ENCODE results near the gene KIAA0825. TPM values are rescaled to one million over a fixed set of nuclear protein-coding genes. Genes with fewer than 3 reads are reported as not detected.
"Not testable (repeated sequence)": the region's sequence is repeated elsewhere in the genome, so short reads cannot be mapped to it uniquely, and the experiment has no call there.

KIAA0825 gene
- total RNA-seq, 1 donor from 2014 or later: 2.2 TPM

DNA sequence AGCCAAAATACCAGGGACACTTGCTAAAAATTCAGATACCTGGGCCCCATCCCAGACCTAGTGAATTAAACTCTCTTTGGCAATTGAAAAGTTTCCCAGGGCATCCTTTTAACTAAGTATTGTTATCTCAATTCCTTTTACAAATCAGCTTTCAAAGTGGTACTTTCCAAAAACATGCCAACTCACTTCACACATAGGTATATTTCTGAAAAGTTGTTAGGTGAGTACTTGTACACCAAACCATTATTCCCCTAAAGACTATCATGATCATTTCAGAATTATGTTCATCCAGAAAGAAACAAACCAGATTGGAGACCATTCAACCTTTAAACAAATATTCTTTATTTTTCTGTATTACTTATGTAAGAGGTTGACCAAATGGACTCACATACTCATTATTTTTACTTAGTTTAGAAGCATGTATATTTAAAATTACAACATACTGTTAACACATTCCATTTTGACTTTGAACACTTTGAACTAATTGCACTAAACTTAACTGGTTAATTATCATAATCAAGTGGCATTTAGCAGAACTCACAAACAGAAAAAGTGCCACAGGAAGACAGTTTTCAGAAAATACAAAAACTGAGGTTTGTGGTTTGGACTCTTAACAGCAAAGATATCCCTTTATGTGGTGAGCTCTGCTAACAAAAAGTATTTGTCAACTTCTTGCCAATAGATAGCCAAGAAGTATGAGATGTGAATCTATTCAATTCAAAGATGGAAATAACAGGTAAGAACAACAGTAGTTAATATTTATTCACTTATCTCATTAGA lies 40.7 kb downstream of the KIAA0825 start:
- no peak for DNase-seq
- Histone ChIP-seq H3K9me3 (replicated peaks) (no peaks in the 10 kb centered on the region), H3K36me3 (no peaks in the 10 kb centered on the region), H3K4me3 (no peak overlapping the region), H3K27me3 (ENCODE audit: low read depth) (no peaks in the 10 kb centered on the region), H3K27ac (replicated peaks) (no peak overlapping the region), H3K4me1 (no peaks in the 10 kb centered on the region)
- intact Hi-C loops (cut with micrococcal nuclease): no loop called here
- TF ChIP-seq, protein P1, sequence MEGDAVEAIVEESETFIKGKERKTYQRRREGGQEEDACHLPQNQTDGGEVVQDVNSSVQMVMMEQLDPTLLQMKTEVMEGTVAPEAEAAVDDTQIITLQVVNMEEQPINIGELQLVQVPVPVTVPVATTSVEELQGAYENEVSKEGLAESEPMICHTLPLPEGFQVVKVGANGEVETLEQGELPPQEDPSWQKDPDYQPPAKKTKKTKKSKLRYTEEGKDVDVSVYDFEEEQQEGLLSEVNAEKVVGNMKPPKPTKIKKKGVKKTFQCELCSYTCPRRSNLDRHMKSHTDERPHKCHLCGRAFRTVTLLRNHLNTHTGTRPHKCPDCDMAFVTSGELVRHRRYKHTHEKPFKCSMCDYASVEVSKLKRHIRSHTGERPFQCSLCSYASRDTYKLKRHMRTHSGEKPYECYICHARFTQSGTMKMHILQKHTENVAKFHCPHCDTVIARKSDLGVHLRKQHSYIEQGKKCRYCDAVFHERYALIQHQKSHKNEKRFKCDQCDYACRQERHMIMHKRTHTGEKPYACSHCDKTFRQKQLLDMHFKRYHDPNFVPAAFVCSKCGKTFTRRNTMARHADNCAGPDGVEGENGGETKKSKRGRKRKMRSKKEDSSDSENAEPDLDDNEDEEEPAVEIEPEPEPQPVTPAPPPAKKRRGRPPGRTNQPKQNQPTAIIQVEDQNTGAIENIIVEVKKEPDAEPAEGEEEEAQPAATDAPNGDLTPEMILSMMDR (IDR thresholded peaks at IDR 0.05; ENCODE audit: borderline replicate concordance): no peak

DNA sequence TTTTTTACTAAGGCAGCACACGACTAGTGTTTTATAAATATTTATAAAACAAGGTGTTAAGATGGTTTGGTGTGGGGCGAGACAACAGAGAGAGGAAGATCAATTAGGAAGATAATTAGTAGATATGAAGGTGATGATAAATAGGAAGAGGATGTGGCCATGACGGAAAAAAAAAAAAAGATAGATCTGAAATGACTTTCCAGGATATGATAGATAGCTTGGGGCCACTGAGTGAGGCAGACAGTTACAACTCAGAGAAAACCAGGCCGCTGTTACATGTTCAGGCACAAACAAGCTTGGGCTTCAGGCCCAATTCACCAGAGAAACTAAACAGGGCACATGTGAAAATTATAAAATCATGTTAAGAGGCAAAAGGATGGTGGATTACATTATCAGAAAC lies 43.2 kb downstream of the KIAA0825 start:
- H3K36me3 ChIP-seq: no peaks in the 10 kb centered on the region
- H3K4me1 ChIP-seq: no peaks in the 10 kb centered on the region
- H3K4me3 ChIP-seq: no peak overlapping the region
- no peaks in the 10 kb centered on the region for H3K27me3 ChIP-seq (ENCODE audit: low read depth)
- TF ChIP-seq, protein P1 (IDR thresholded peaks at IDR 0.05; ENCODE audit: borderline replicate concordance): no peak
- no peak overlapping the region for H3K27ac ChIP-seq (replicated peaks)
- no peak for DNase-seq
- H3K9me3 ChIP-seq (replicated peaks): no peaks in the 10 kb centered on the region
- intact Hi-C loops (cut with micrococcal nuclease): no loop called here

DNA sequence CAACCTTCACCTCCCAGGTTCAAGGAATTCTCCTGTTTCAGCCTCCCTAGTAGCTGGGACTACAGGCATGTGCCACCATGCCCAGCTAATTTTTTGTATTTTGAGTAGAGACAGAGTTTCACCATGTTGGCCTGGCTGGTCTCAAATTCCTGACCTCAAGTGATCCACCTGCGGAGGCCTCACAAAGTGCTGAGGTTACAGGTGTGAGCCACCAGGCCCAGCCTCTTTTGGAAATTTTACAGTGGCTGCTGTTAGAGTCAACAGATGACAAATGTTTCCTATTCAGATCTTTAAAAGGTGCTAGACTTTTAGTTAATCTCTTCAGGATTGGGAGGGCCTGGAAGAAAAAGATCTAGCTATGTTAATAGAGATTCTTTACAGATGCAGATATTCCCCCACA lies 45.1 kb downstream of the KIAA0825 start:
- H3K4me3 ChIP-seq; H3K36me3 ChIP-seq; H3K27ac ChIP-seq (replicated peaks); intact Hi-C loops (cut with micrococcal nuclease); DNase-seq; H3K9me3 ChIP-seq (replicated peaks); H3K27me3 ChIP-seq (ENCODE audit: low read depth); H3K4me1 ChIP-seq: not testable (repeated sequence)

DNA sequence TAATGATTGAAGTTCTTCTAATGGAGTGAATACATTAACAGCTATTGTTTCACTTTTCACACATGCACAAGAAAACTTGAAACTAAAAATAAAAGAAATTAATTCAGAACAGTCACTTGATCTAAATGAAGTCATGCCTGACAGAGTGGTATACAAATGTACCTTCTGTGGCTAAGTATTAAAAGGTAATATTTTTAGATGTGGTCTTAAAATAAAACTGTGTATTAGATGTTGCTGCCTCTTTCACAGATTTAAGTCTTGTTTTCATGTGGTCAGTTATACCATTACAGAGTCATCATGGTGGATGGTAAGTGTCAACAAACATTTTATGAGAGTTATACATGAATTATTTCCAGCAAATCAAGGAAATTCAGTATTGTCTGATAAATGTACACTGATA lies 47.0 kb downstream of the KIAA0825 start:
- no peaks in the 10 kb centered on the region for H3K27me3 ChIP-seq (ENCODE audit: low read depth)
- no peak overlapping the region for H3K27ac ChIP-seq (replicated peaks)
- no peaks in the 10 kb centered on the region for H3K36me3 ChIP-seq
- DNase-seq: no peak
- no peaks in the 10 kb centered on the region for H3K4me1 ChIP-seq
- H3K9me3 ChIP-seq (replicated peaks): no peaks in the 10 kb centered on the region
- TF ChIP-seq, protein P1 (IDR thresholded peaks at IDR 0.05; ENCODE audit: borderline replicate concordance): no peak
- H3K4me3 ChIP-seq: no peak overlapping the region
- intact Hi-C loops (cut with micrococcal nuclease): no loop called here

DNA sequence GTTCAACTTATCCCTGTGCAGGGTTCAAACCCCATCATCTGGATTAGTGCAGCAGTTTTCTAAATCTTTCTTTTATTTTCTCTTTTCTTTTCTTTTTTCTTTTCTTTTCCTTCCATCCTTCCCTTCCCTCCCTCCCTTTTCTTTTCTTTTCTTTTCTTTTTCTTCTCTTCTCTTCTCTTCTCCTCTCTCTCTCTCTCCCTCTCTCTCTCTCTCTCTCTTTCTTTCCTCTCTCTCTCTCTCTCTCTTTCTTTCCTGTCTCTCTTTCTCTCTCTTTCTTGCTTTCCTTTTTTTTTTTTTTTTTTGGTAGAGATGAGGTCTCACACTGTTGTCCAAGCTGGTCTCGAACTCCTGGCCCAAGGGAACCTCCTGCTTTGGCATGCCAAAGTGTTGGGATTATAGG lies 53.6 kb downstream of the KIAA0825 start:
- Histone ChIP-seq H3K4me1 (no peaks in the 10 kb centered on the region), H3K9me3 (replicated peaks) (no peaks in the 10 kb centered on the region), H3K27me3 (ENCODE audit: low read depth) (no peaks in the 10 kb centered on the region), H3K27ac (replicated peaks) (no peak overlapping the region), H3K36me3 (no peaks in the 10 kb centered on the region), H3K4me3 (no peak overlapping the region)
- TF ChIP-seq, protein P1 (IDR thresholded peaks at IDR 0.05; ENCODE audit: borderline replicate concordance): no peak
- intact Hi-C loops (cut with micrococcal nuclease): no loop called here
- DNase-seq: no peak

DNA sequence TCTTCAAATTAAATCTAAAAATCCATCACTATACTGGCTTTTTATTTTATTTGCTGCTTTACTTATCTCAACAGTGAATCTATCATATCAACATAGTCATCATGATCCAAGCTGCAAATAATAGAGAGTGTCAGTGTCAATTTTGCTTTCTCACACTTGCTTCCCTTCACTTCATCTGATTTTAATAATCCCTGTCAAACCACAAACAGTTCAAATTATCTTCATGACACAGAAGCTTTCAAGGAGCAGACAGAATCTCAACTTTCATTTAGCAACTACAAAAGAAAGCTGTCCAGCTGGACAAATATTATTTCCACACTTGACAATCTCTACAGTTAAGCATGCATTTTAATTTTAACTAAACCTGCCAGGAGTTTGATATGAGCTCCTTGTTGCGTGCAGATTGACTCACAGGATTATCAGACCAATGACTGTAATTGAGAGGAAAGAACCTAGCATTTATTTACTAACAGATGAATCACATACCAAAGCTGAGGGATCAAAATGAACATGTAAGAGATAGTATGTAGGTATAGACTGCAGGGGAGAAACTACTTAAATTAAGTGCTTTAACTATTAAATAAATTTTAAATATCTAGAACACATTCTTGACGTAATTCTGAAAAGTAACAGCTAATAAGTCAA lies 56.0 kb downstream of the KIAA0825 start:
- TF ChIP-seq, protein P1 (IDR thresholded peaks at IDR 0.05; ENCODE audit: borderline replicate concordance): no peak
- H3K36me3 ChIP-seq: no peaks in the 10 kb centered on the region
- H3K27ac ChIP-seq (replicated peaks): no peak overlapping the region
- intact Hi-C loops (cut with micrococcal nuclease): no loop called here
- no peaks in the 10 kb centered on the region for H3K9me3 ChIP-seq (replicated peaks)
- no peak for DNase-seq
- no peaks in the 10 kb centered on the region for H3K4me1 ChIP-seq
- H3K27me3 ChIP-seq (ENCODE audit: low read depth): no peaks in the 10 kb centered on the region
- H3K4me3 ChIP-seq: no peak overlapping the region
